Liver (tissue), 10 donors: ENCODE measurements around the gene POMT1. TPM values are rescaled to one million over a fixed set of nuclear protein-coding genes. Genes with fewer than 3 reads are reported as not detected.

ENCODE experiments used
- DNase-seq: peaks from one replicate; pipeline ENCODE4 v3.0.0-alpha.2; 2017; ENCODE audit warnings: low spot score
- H3K27ac ChIP-seq, 2 donors: one replicate each; pipeline ENCODE4 v1.7.0; 2013; ENCODE audit warnings: inconsistent platforms in 2 of 2, low read length in 2 of 2, control low read depth in 1 of 2, low read depth in 1 of 2, mild to moderate bottlenecking in 1 of 2
- H3K27me3 ChIP-seq, 4 donors: one replicate each; pipeline versions ENCODE4 v1.6.1 to v1.7.0; 2013; ENCODE audit warnings: low read length in 3 of 4, inconsistent platforms in 1 of 4, mild to moderate bottlenecking in 1 of 4, moderate library complexity in 1 of 4; ENCODE audit not compliant: control insufficient read depth in 4 of 4, insufficient read depth in 4 of 4
- H3K36me3 ChIP-seq, 4 donors: one replicate each; pipeline versions ENCODE4 v1.6.1 to v1.7.0; 2013; ENCODE audit warnings: low read length in 3 of 4, mild to moderate bottlenecking in 3 of 4, low read depth in 1 of 4, moderate library complexity in 1 of 4; ENCODE audit not compliant: control insufficient read depth in 4 of 4, insufficient read depth in 3 of 4
- H3K4me1 ChIP-seq, 4 donors: one replicate each; pipeline versions ENCODE4 v1.6.1 to v1.7.0; 2013; ENCODE audit warnings: low read length in 3 of 4, mild to moderate bottlenecking in 3 of 4, moderate library complexity in 1 of 4; ENCODE audit not compliant: control insufficient read depth in 4 of 4, insufficient read depth in 4 of 4
- H3K4me3 ChIP-seq, 3 donors: one replicate each; pipeline versions ENCODE4 v1.6.1 to v1.7.0; 2013; ENCODE audit warnings: low read length in 3 of 3, control low read depth in 1 of 3, low read depth in 1 of 3, mild to moderate bottlenecking in 1 of 3
- H3K9ac ChIP-seq, 2 donors: one replicate each; pipeline ENCODE4 v1.7.0; 2013; ENCODE audit warnings: low read length in 2 of 2, mild to moderate bottlenecking in 2 of 2, moderate library complexity in 2 of 2, control low read depth in 1 of 2, low read depth in 1 of 2
- H3K9me3 ChIP-seq, 4 donors: one replicate each; pipeline versions ENCODE4 v1.6.1 to v1.7.0; 2013; ENCODE audit warnings: low read length in 3 of 4; ENCODE audit not compliant: control insufficient read depth in 4 of 4
- CTCF ChIP-seq: fragments of 150-350 bp; IDR thresholded peaks from 2 replicates; pipeline ENCODE4 v1.5.1; 2017; ENCODE audit warnings: improper control_type of control experiment, low read depth, low read length; ENCODE audit not compliant: missing input control
- GABPA ChIP-seq, 2 donors: IDR thresholded peaks in 1 of 2; conservative IDR thresholded peaks in 1 of 2; 2 replicates each; pipeline ENCODE4 v1.6.1; 2016; ENCODE audit warnings: antibody characterized with exemption in 2 of 2, mild to moderate bottlenecking in 1 of 2, moderate library complexity in 1 of 2
- HNF4G ChIP-seq: IDR thresholded peaks from 2 replicates; pipeline ENCODE4 v1.6.1; 2016; ENCODE audit warnings: antibody characterized with exemption
- JUND ChIP-seq, 2 donors: IDR thresholded peaks; 2 replicates each; pipeline ENCODE4 v1.6.1; 2016; ENCODE audit warnings: antibody characterized with exemption in 2 of 2
- MAX ChIP-seq: IDR thresholded peaks from 2 replicates; pipeline ENCODE4 v1.6.1; 2016; ENCODE audit warnings: antibody characterized with exemption
- REST ChIP-seq: IDR thresholded peaks from 2 replicates; pipeline ENCODE4 v1.6.1; 2016; ENCODE audit warnings: antibody characterized with exemption, mild to moderate bottlenecking
- RXRA ChIP-seq, 2 donors: IDR thresholded peaks; 2 replicates each; pipeline ENCODE4 v1.6.1; 2017 to 2018; ENCODE audit warnings: antibody characterized with exemption in 2 of 2, mild to moderate bottlenecking in 1 of 2
- SP1 ChIP-seq: IDR thresholded peaks from 2 replicates; pipeline ENCODE4 v1.6.1; 2018; ENCODE audit warnings: antibody characterized with exemption, mild to moderate bottlenecking
- TAF1 ChIP-seq: conservative IDR thresholded peaks from 2 replicates; pipeline ENCODE4 v1.6.1; 2016; ENCODE audit warnings: antibody characterized with exemption, mild to moderate bottlenecking
- ZBTB33 ChIP-seq: IDR thresholded peaks from 2 replicates; pipeline ENCODE4 v1.6.1; 2016; ENCODE audit warnings: antibody characterized with exemption
- WGBS: extraction: QIAGEN DNeasy Blood & Tissue Kit; methylation state at CpG from one replicate; pipeline ENCODE4 v1.1.7; 2013; 5-methylcytosine and 5-hydroxymethylcytosine counted together
- polyA plus RNA-seq, 2 donors: library from polyadenylated mRNA; stranded (reverse) in 1 of 2; unstranded in 1 of 2; fragments of 200-250 nt in 1 of 2; fragments of >200 nt in 1 of 2; fragmentation: Nextera tagmentation in 1 of 2; extraction: Ambion mirVana in 1 of 2; gene quantifications; one replicate each; pipeline versions ENCODE4 v1.2.1 to v1.2.3, GENCODE V29; 2013 to 2015
- small RNA-seq: library from RNA; depleted of rRNA; stranded (forward); fragments of <200 nt; gene quantifications from one replicate; pipeline ENCODE3, GENCODE V24; 2014
- total RNA-seq, 2 donors: library from RNA; depleted of rRNA; stranded (reverse); fragments of >200 nt; gene quantifications; one replicate each; pipeline ENCODE4 v1.2.3, GENCODE V29; 2014
- donor health status: healthy.
- donor health status: healthy.
- donor health status: healthy.
- donor health status: healthy.
- donor health status: healthy.

Gene POMT1
- total and polyA plus RNA-seq, 4 donors = 11.2 to 14.2 (median 11.6) TPM

GRCh38 chr9:131567910-131568309 is 65.2 kb downstream of the POMT1 start:
- H3K36me3 ChIP-seq = peaks cover 0 to 8% (median 2%) of the 10 kb centered on the region in 4 donors
- no peak for DNase-seq
- H3K9me3 ChIP-seq = no peaks in the 10 kb centered on the region
- H3K9ac ChIP-seq = no peak overlapping the region
- H3K4me1 ChIP-seq = no peaks in the 10 kb centered on the region
- TF ChIP-seq SP1 (no peak), RXRA (IDR thresholded peaks at IDR 0.05) (no peak), HNF4G (no peak), REST (no peak), MAX (no peak), TAF1 (no peak), JUND (IDR thresholded peaks at IDR 0.05) (no peak), CTCF (no peak), GABPA (IDR thresholded peaks at IDR 0.05 in 1 of 2, conservative IDR thresholded peaks at IDR 0.05 in 1 of 2) (no peak), ZBTB33 (no peak)
- 95% methylated on average over 8 of the region's 8 CpGs for WGBS
- H3K27ac ChIP-seq = no peak overlapping the region
- H3K27me3 ChIP-seq = no peaks in the 10 kb centered on the region
- H3K4me3 ChIP-seq = no peak overlapping the region

Small RNA genes within 50 kb of the gene (small RNA-seq; reads per million reads assigned to genes)
- gene SNORD62A (0.13 reads per million), gene SNORD62B (0.11 reads per million)

Other genes with a start within 250 kb of the POMT1 start
- gene FAM78A, start 226.4 kb upstream of the POMT1 start, total RNA-seq = 1 to 10 TPM; 2.1 to 6.6 TPM
- gene FAM78A, start 226.4 kb upstream of the POMT1 start, polyA plus RNA-seq = 1 to 10 TPM in 1 of 2 donors, under 1 TPM in 1; 0.25 to 1.2 TPM
- under 1 TPM; 0.51 to 0.59 TPM for gene PLPP7, start 213.2 kb upstream of the POMT1 start, total RNA-seq
- gene PLPP7, start 213.2 kb upstream of the POMT1 start, polyA plus RNA-seq = under 1 TPM in 1 of 2 donors, not detected in 1; 0.18 TPM
- 10 to 100 TPM; 29.3 to 44.3 TPM for gene PRRC2B, start 108.8 kb upstream of the POMT1 start, total RNA-seq
- gene PRRC2B, start 108.8 kb upstream of the POMT1 start, polyA plus RNA-seq = 10 to 100 TPM; 10.3 to 24.7 TPM
- gene UCK1, start 28.3 kb downstream of the POMT1 start, total RNA-seq = 10 to 100 TPM; 13.4 to 34.1 TPM
- 10 to 100 TPM; 19.6 to 28.3 TPM for gene UCK1, start 28.3 kb downstream of the POMT1 start, polyA plus RNA-seq
- 1 to 10 TPM; 1.3 to 1.9 TPM for gene PRRT1B, start 42.6 kb downstream of the POMT1 start, total RNA-seq
- gene PRRT1B, start 42.6 kb downstream of the POMT1 start, polyA plus RNA-seq = 1 to 10 TPM in 1 of 2 donors, under 1 TPM in 1; 0.15 to 1.4 TPM
- gene RAPGEF1, start 237.2 kb downstream of the POMT1 start, total RNA-seq = 10 to 100 TPM; 14.1 to 19.6 TPM
- gene RAPGEF1, start 237.2 kb downstream of the POMT1 start, polyA plus RNA-seq = 10 to 100 TPM in 1 of 2 donors, 1 to 10 TPM in 1; 5.6 to 19.7 TPM